Activated B cell treated with CpG ODN at 0.5 μM for 24 hours (primary cell): Measurements from ENCODE around the gene PCLO. TPM values are rescaled to one million over a fixed set of nuclear protein-coding genes. Genes with fewer than 3 reads are reported as not detected.

Experiments used
- ATAC-seq: fragments of 200-7000 bp; cut with Tn5 transposase; one replicate; pipeline ENCODE4 v1.10.0; 2021; ENCODE audit warnings: low read depth, mild to moderate bottlenecking, moderate library complexity
- CTCF ChIA-PET: fragments of 350-600 bp; sonication (Branson Sonifier 250); formaldehyde crosslinking; loops from one replicate; lab custom pipeline; 2021; ENCODE audit warnings: antibody characterized with exemption; lab: Charles Lee
- POLR2A ChIA-PET: fragments of 350-600 bp; sonication (Branson Sonifier 250); formaldehyde crosslinking; loops from one replicate; lab custom pipeline; 2021; ENCODE audit warnings: antibody characterized with exemption; lab: Charles Lee
- DNase-seq: peaks from one replicate; pipeline ENCODE4 v3.0.0; 2022
- H3K27ac Mint-ChIP-seq: one replicate; pipeline ENCODE4 v1.8.0; 2020; ENCODE audit warnings: mixed read lengths
- H3K27me3 Mint-ChIP-seq: one replicate; pipeline ENCODE4 v1.8.0; 2021; ENCODE audit warnings: mixed read lengths
- H3K36me3 Mint-ChIP-seq: one replicate; pipeline ENCODE4 v1.8.0; 2021; ENCODE audit warnings: low read depth, mixed read lengths
- H3K4me1 Mint-ChIP-seq: one replicate; pipeline ENCODE4 v1.8.0; 2021; ENCODE audit warnings: mixed read lengths
- H3K4me3 Mint-ChIP-seq: one replicate; pipeline ENCODE4 v1.8.0; 2020; ENCODE audit warnings: mild to moderate bottlenecking, mixed read lengths
- H3K9me3 Mint-ChIP-seq: one replicate; pipeline ENCODE4 v1.8.0; 2020; ENCODE audit warnings: mixed read lengths
- intact Hi-C: fragments of 100-400 bp; cut with micrococcal nuclease; formaldehyde crosslinking; loops from one replicate; pipeline ENCODE4 v1.15.1; 2024
- total RNA-seq: library from RNA; stranded (reverse); gene quantifications from 2 replicates; pipeline ENCODE4 v1.2.3, GENCODE V29; 2022
- TF ChIP-seq, protein P1 (sequence below): fragments of 200-600 bp; IDR thresholded peaks from one replicate; pipeline ENCODE4 v1.8.0; 2022; ENCODE audit warnings: antibody characterized with exemption, mild to moderate bottlenecking

PCLO gene
- total RNA-seq, 1 donor from 2014 or later: 0.07 TPM

DNA sequence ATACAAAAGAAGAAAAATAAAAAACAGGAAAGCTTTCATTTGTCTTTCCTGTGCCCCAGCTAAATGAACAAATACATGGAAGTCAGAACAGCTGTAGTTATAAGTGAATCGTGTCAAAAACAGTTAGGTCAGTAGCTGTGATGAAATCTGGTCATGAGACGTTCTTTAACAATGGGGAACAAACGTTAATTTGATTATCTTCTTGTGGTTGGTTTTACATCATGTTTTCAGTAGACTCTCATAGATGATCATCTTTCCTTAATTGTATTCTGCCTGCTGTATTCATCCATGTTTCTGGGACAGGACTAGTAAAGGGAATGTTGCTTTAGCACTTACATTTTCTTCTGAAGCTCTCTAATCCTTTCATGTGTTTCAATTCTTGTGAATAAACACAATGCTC, 97.0 kb downstream of the PCLO start:
- H3K27ac Mint-ChIP-seq: no peak overlapping the region
- ATAC-seq (no peak), DNase-seq (no peak)
- ChIA-PET POLR2A (no interaction called here), CTCF (no interaction called here)
- no peak overlapping the region for H3K4me3 Mint-ChIP-seq
- intact Hi-C loops: no loop called here
- no peaks in the 10 kb centered on the region for H3K27me3 Mint-ChIP-seq
- TF ChIP-seq, protein P1, sequence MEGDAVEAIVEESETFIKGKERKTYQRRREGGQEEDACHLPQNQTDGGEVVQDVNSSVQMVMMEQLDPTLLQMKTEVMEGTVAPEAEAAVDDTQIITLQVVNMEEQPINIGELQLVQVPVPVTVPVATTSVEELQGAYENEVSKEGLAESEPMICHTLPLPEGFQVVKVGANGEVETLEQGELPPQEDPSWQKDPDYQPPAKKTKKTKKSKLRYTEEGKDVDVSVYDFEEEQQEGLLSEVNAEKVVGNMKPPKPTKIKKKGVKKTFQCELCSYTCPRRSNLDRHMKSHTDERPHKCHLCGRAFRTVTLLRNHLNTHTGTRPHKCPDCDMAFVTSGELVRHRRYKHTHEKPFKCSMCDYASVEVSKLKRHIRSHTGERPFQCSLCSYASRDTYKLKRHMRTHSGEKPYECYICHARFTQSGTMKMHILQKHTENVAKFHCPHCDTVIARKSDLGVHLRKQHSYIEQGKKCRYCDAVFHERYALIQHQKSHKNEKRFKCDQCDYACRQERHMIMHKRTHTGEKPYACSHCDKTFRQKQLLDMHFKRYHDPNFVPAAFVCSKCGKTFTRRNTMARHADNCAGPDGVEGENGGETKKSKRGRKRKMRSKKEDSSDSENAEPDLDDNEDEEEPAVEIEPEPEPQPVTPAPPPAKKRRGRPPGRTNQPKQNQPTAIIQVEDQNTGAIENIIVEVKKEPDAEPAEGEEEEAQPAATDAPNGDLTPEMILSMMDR: no peak
- H3K9me3 Mint-ChIP-seq: peaks cover 6% of the 10 kb centered on the region
- H3K36me3 Mint-ChIP-seq: no peaks in the 10 kb centered on the region
- no peaks in the 10 kb centered on the region for H3K4me1 Mint-ChIP-seq

DNA sequence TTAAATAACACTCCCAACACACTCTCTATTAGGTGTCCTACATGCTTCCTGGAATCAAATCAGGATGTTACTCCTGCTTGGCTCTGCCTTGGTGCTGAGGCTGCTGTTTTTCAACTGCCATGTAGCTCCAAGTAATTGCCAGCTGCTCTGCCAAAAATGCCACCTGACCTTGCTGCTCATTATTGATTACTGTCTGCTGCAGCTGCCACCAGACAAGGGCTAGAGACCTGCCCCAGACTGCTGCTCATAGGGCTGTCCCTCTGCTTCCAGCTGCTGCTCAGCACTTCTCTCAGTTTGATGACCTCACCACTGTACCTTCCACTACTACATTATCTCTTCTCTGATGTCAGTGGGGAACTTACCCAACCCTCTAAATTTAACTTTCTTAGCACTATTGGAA, 102.5 kb downstream of the PCLO start:
- CTCF ChIA-PET: no interaction called here
- ATAC-seq (no peak), DNase-seq (no peak)
- intact Hi-C loops: no loop called here
- Mint-ChIP-seq H3K4me3 (no peak overlapping the region), H3K4me1 (no peaks in the 10 kb centered on the region), H3K9me3 (peaks cover 5% of the 10 kb centered on the region), H3K27me3 (no peaks in the 10 kb centered on the region), H3K36me3 (no peaks in the 10 kb centered on the region), H3K27ac (no peak overlapping the region)
- TF ChIP-seq, protein P1: no peak
- POLR2A ChIA-PET: no interaction called here

DNA sequence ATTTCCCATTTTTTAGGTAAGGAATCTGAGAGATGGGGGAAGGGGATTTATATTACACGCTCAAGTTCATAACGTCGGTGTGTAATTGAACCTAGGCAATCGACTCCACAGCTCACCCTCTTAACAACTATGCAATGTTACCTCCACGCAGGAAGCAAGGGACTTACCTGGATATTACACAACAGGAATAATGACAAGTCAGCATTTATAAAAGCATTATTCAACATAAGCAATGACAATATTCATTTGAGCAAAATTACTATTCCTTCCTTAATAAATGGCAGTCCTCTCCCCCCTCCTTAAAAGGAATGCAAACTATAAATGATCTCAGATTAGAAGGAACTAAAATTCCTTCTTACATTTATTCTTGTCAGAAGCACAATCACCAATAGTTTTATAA, 104.0 kb downstream of the PCLO start:
- Mint-ChIP-seq H3K4me3 (no peak overlapping the region), H3K27ac (no peak overlapping the region), H3K9me3 (no peaks in the 10 kb centered on the region), H3K4me1 (no peaks in the 10 kb centered on the region), H3K27me3 (no peaks in the 10 kb centered on the region), H3K36me3 (no peaks in the 10 kb centered on the region)
- intact Hi-C loops: no loop called here
- DNase-seq: no peak
- POLR2A ChIA-PET: no interaction called here
- TF ChIP-seq, protein P1: no peak
- CTCF ChIA-PET: no interaction called here
- no peak for ATAC-seq

DNA sequence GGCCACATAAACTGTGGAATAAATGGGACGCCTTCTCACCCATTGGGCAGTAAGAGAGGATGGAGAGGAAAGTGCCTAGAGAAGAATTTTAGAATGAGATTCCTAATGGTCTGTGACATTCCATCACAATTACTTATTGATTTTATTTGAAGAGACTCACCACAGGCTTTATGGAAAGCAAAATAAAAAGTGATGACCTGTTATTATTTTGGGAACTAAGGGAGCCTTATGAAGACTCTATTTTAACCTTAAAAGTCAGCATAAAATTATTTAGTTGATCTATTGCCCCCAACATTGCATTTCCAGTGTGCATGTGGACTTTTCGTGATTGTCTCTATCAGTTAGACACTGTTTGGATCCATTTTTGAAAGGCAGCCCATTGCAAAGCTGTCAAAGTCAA, 107.5 kb downstream of the PCLO start:
- Mint-ChIP-seq H3K4me1 (no peaks in the 10 kb centered on the region), H3K4me3 (no peak overlapping the region), H3K9me3 (no peaks in the 10 kb centered on the region), H3K27ac (no peak overlapping the region), H3K27me3 (no peaks in the 10 kb centered on the region), H3K36me3 (no peaks in the 10 kb centered on the region)
- intact Hi-C loops: no loop called here
- no peak for DNase-seq
- ChIA-PET POLR2A (no interaction called here), CTCF (no interaction called here)
- no peak for ATAC-seq
- TF ChIP-seq, protein P1: no peak

DNA sequence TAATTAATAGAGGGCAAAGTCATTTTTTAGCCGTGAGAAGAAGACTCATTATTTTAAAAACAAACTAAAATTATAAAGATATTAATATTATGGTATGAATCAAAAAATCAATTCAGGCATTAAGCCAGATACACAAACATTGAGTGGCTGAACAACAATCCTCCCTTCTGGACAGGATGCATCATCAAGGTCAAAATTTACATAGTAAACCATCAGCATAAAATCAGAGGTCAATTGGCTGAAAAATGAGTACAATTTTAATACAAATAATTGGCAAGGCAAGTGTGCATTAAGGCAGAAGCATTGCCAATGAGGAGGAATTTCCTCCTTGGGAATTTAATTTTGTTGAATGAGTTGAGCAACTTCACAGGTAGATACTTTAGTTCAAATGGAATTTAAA, 108.2 kb downstream of the PCLO start:
- H3K27ac Mint-ChIP-seq: no peak overlapping the region
- H3K27me3 Mint-ChIP-seq: no peaks in the 10 kb centered on the region
- no peaks in the 10 kb centered on the region for H3K9me3 Mint-ChIP-seq
- CTCF ChIA-PET: no interaction called here
- H3K4me3 Mint-ChIP-seq: no peak overlapping the region
- intact Hi-C loops: no loop called here
- TF ChIP-seq, protein P1: no peak
- no peaks in the 10 kb centered on the region for H3K36me3 Mint-ChIP-seq
- ATAC-seq: no peak
- no peak for DNase-seq
- POLR2A ChIA-PET: no interaction called here
- no peaks in the 10 kb centered on the region for H3K4me1 Mint-ChIP-seq
